Adrenal gland (tissue), 12 donors: Measurements from ENCODE around the gene FRMD5. TPM values are rescaled to one million over a fixed set of nuclear protein-coding genes. Genes with fewer than 3 reads are reported as not detected.

ENCODE experiments used
- DNase-seq, 7 donors: peaks; one replicate each; pipeline ENCODE4 v3.0.0-alpha.2; 2019 to 2020
- H3K27ac ChIP-seq, 5 donors: fragments of 200-600 bp; sonication (generic) in 4 of 5; 1 replicate in 3 of 5; 2 replicates in 2 of 5; pipeline versions ENCODE4 v1.5.1 to v1.8.0; 2016 to 2020; ENCODE audit warnings: mild to moderate bottlenecking in 1 of 5
- H3K27me3 ChIP-seq: fragments of 200-600 bp; 2 replicates; pipeline ENCODE4 v1.8.0; 2021
- H3K36me3 ChIP-seq, 2 donors: fragments of 200-600 bp; replicated peaks in 1 of 2; 1 replicate in 1 of 2; 2 replicates in 1 of 2; pipeline versions ENCODE4 v1.5.1 to v1.8.0; 2018 to 2022
- H3K4me1 ChIP-seq, 2 donors: fragments of 200-600 bp; replicated peaks in 1 of 2; 1 replicate in 1 of 2; 2 replicates in 1 of 2; pipeline versions ENCODE4 v1.5.1 to v1.8.0; 2018 to 2021
- H3K4me3 ChIP-seq, 4 donors: fragments of 200-600 bp; sonication (generic) in 3 of 4; one replicate each; pipeline ENCODE4 v1.5.1; 2016 to 2018
- H3K9me3 ChIP-seq, 3 donors: fragments of 200-600 bp; sonication (generic) in 1 of 3; replicated peaks in 1 of 3; 1 replicate in 2 of 3; 2 replicates in 1 of 3; pipeline versions ENCODE4 v1.5.1 to v1.8.0; 2016 to 2021
- POLR2A ChIP-seq, 2 donors: fragments of 450-650 bp; IDR thresholded peaks; one replicate each; pipeline ENCODE4 v1.6.1; 2017; ENCODE audit warnings: antibody characterized with exemption in 2 of 2, mild to moderate bottlenecking in 2 of 2, moderate library complexity in 1 of 2
- WGBS, 4 donors: extraction: QIAGEN DNeasy Blood & Tissue Kit in 2 of 4; methylation state at CpG; one replicate each; pipeline versions ENCODE4 v1.1.5 to v1.1.7; 2013 to 2017; 5-methylcytosine and 5-hydroxymethylcytosine counted together
- intact Hi-C, 2 donors: fragments of 100-400 bp; cut with DNase I; formaldehyde crosslinking; loops; one replicate each; pipeline versions ENCODE4 v1.14.1 to v1.15.0; 2022 to 2023
- polyA plus RNA-seq, 3 donors: library from polyadenylated mRNA; stranded (reverse); fragments of 200-250 nt in 2 of 3; fragments of 350-450 nt in 1 of 3; fragmentation: Illumina TruSeq in 1 of 3; extraction: RNeasy Lipid Tissue Mini Kit (QIAGEN cat#74804) in 1 of 3; gene quantifications; one replicate each; pipeline ENCODE4 v1.2.3, GENCODE V29; 2013 to 2014
- total RNA-seq, 9 donors: library from RNA; depleted of rRNA in 4 of 9; stranded (reverse); fragments of >200 nt in 4 of 9; fragments of 120-200 nt in 1 of 9; fragmentation: NEBNext Ultra II Directional in 1 of 9; extraction: Animal tissue kit (Norgen Biotek cat#: 25700) in 1 of 9; gene quantifications; one replicate each; pipeline versions ENCODE4 v1.1.0 to v1.2.4, GENCODE V29; 2013 to 2023
- TF ChIP-seq, protein P1 (sequence below), 6 experiments: fragments of 450-650 bp in 4 of 6; fragments of 200-600 bp in 2 of 6; sonication (generic) in 1 of 6; IDR thresholded peaks; 1 replicate in 5 of 6; 2 replicates in 1 of 6; pipeline versions ENCODE4 v1.5.1 to v1.8.0; 2016 to 2021; ENCODE audit warnings: antibody characterized with exemption in 6 of 6, mild to moderate bottlenecking in 2 of 6, moderate library complexity in 1 of 6
- donor health status: healthy with polysubstance abuse.
- donor health status: Bipolar disorder and iron deficiency.
- donor health status: DM: yes; HTN: yes; CAD: no.
- donor health status: DM: no; HTN: no; CAD: no.
- donor health status: DM: no; HTN: no; CAD: no.
- donor health status: DM: yes; HTN: yes; CAD: no.

Gene FRMD5
- total and polyA plus RNA-seq, 12 donors = 2.9 to 53.8 (median 12.1) TPM

DNA sequence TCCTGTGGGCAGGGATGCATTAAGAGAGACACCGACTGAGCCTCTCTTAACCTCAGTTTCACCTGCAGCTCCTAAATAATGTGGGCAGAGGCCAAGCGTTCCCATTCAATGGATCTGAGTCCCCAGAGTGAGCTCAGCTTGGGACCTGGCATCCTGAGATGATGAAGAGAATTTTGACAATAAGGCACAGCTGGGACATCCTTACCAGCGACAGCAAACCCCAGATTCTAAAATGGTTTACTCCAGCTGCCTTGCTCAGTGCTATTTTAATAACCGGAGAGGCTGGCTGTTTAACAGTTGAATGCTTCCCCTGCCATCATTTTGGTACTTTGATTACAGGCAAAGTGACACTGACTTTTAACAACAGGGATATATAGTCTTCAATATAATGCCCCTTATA lies 244.5 kb downstream of the FRMD5 start:
- H3K4me1 ChIP-seq = no peaks in the 10 kb centered on the region
- H3K36me3 ChIP-seq = no peaks in the 10 kb centered on the region
- 82 to 92% (median 85%) methylated on average over 4 of the region's 4 CpGs for WGBS, 4 donors
- no peaks in the 10 kb centered on the region for H3K9me3 ChIP-seq
- H3K27ac ChIP-seq = no peak overlapping the region
- no peak for DNase-seq
- no peak overlapping the region for H3K4me3 ChIP-seq
- TF ChIP-seq POLR2A (IDR thresholded peaks at IDR 0.05) = no peak
- TF ChIP-seq, protein P1, sequence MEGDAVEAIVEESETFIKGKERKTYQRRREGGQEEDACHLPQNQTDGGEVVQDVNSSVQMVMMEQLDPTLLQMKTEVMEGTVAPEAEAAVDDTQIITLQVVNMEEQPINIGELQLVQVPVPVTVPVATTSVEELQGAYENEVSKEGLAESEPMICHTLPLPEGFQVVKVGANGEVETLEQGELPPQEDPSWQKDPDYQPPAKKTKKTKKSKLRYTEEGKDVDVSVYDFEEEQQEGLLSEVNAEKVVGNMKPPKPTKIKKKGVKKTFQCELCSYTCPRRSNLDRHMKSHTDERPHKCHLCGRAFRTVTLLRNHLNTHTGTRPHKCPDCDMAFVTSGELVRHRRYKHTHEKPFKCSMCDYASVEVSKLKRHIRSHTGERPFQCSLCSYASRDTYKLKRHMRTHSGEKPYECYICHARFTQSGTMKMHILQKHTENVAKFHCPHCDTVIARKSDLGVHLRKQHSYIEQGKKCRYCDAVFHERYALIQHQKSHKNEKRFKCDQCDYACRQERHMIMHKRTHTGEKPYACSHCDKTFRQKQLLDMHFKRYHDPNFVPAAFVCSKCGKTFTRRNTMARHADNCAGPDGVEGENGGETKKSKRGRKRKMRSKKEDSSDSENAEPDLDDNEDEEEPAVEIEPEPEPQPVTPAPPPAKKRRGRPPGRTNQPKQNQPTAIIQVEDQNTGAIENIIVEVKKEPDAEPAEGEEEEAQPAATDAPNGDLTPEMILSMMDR (IDR thresholded peaks at IDR 0.05) = no peak
- H3K27me3 ChIP-seq = no peaks in the 10 kb centered on the region
- intact Hi-C loops = no loop called here

DNA sequence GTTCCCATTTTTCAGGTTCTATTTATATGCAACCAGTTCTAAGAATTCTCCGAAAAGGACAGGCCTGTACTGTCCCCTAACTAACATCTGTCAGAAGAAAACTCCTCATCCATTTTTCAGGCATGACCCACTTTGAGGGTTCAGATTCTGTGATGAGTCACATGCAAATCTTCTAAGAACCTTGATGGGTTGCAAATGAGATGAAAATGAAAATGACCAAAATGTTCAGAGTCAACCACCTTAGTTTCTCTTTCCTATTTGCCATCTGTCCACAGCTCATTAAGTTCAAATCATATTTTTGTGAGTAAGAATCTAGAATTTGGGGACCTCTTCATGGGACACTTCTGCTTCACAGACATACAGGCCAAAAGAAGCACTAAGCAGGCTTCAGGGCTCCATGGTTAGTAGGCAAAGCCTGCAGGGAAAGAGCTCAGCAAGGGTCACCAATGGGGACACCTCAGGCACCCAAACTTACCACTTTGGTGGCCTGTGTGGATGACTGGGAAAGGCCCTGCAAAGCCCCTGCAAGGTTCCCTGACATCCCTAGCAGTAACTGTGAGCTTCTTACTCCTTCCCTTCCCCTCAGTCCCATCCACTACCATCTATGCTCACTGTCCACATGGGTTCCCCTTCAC lies 246.3 kb downstream of the FRMD5 start:
- Histone ChIP-seq H3K4me3 (no peak overlapping the region), H3K36me3 (no peaks in the 10 kb centered on the region), H3K9me3 (no peaks in the 10 kb centered on the region), H3K27ac (no peak overlapping the region), H3K27me3 (no peaks in the 10 kb centered on the region), H3K4me1 (no peaks in the 10 kb centered on the region)
- intact Hi-C loops = no loop called here
- TF ChIP-seq, protein P1 (IDR thresholded peaks at IDR 0.05) = no peak
- no peak for TF ChIP-seq POLR2A (IDR thresholded peaks at IDR 0.05)
- no peak for DNase-seq
- WGBS, 4 donors = 73 to 83% (median 81%) methylated on average over 1 of the region's 1 CpG

DNA sequence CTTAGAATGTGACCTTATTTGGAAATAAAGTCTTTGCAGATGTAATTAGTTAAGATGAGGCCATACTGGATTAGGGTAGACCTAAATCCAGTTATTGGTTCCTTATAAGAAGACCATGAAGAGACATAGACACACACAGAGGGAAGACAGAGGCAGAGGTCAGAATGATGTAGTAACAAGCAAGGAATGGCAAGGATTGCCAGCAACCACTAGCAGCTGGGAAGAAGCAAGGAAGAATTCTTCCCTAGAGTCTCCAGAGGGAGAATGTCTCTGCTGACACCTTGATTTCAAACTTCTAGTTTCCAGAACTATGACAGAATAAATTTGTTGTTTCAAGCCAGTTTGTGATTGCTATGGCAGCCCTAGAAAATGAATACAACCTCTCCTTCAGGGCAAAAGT lies 251.6 kb downstream of the FRMD5 start:
- Histone ChIP-seq H3K4me3 (no peak overlapping the region), H3K27ac (no peak overlapping the region), H3K4me1 (no peaks in the 10 kb centered on the region), H3K27me3 (no peaks in the 10 kb centered on the region), H3K9me3 (no peaks in the 10 kb centered on the region), H3K36me3 (no peaks in the 10 kb centered on the region)
- DNase-seq = no peak
- intact Hi-C loops = no loop called here
- TF ChIP-seq, protein P1 (IDR thresholded peaks at IDR 0.05) = no peak
- no peak for TF ChIP-seq POLR2A (IDR thresholded peaks at IDR 0.05)

DNA sequence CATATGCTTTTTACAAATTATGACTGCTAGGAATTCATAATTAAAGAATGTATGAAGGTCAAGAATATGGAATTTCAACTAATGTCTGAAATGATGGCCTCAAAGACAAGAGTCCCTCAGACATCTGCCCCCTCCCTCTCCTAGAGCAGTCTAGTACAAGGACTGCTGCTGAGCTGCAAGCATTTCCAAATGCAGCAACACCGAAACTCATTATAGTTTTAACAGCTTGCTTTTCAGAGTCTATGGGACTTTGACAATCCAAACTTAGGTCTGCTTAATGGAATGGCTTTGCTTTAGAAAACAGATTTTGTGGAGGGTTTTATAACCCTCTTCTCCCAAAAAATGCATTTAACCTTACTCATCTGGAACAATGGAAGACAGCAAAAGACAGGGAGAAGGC lies 252.9 kb downstream of the FRMD5 start:
- Histone ChIP-seq H3K4me1 (no peaks in the 10 kb centered on the region), H3K4me3 (no peak overlapping the region), H3K9me3 (no peaks in the 10 kb centered on the region), H3K27me3 (no peaks in the 10 kb centered on the region), H3K36me3 (no peaks in the 10 kb centered on the region), H3K27ac (no peak overlapping the region)
- TF ChIP-seq POLR2A (IDR thresholded peaks at IDR 0.05) = no peak
- TF ChIP-seq, protein P1 (IDR thresholded peaks at IDR 0.05) = no peak
- DNase-seq = no peak
- intact Hi-C loops = no loop called here
- WGBS, 4 donors = 86 to 94% (median 91%) methylated on average over 1 of the region's 1 CpG
